CD14-positive monocyte (primary cell): ENCODE data around the gene IDI1. TPM values are rescaled to one million over a fixed set of nuclear protein-coding genes. Genes with fewer than 3 reads are reported as not detected.

Experiments used
- DNase-seq, 3 donors: peaks; one replicate each; pipeline ENCODE4 v3.0.0-alpha.2; 2011 to 2022
- H2AFZ ChIP-seq: 2 replicates; pipeline ENCODE4 v1.6.0; 2012; ENCODE audit warnings: mild to moderate bottlenecking, low read depth, low read length, inconsistent platforms; ENCODE audit not compliant: insufficient read depth, poor library complexity, severe bottlenecking
- H3K27ac ChIP-seq, 2 donors: 1 replicate in 1 of 2; 2 replicates in 1 of 2; pipeline ENCODE4 v1.5.1; 2012 to 2013; ENCODE audit warnings: low read length in 2 of 2, control low read depth in 1 of 2, inconsistent platforms in 1 of 2, low read depth in 1 of 2, mild to moderate bottlenecking in 1 of 2
- H3K27me3 ChIP-seq, 2 donors: one replicate each; pipeline versions ENCODE4 v1.6.0 to v1.6.1; 2011 to 2013; ENCODE audit warnings: low read length in 2 of 2; ENCODE audit not compliant: control insufficient read depth in 2 of 2, insufficient read depth in 2 of 2
- H3K36me3 ChIP-seq, 2 donors: replicated peaks in 1 of 2; 1 replicate in 1 of 2; 2 replicates in 1 of 2; pipeline versions ENCODE4 v1.5.1 to v1.6.1; 2012 to 2013; ENCODE audit warnings: low read length in 2 of 2, control low read depth in 1 of 2, inconsistent platforms in 1 of 2, mild to moderate bottlenecking in 1 of 2; ENCODE audit not compliant: insufficient read depth in 2 of 2, control insufficient read depth in 1 of 2
- H3K4me1 ChIP-seq, 2 donors: 1 replicate in 1 of 2; 2 replicates in 1 of 2; pipeline versions ENCODE4 v1.5.1 to v1.6.1; 2012 to 2013; ENCODE audit warnings: low read length in 2 of 2, control low read depth in 1 of 2, inconsistent platforms in 1 of 2, mild to moderate bottlenecking in 1 of 2, moderate library complexity in 1 of 2; ENCODE audit not compliant: insufficient read depth in 2 of 2, control insufficient read depth in 1 of 2
- H3K4me2 ChIP-seq: replicated peaks from 2 replicates; pipeline ENCODE3; 2012; ENCODE audit warnings: low read length, moderate library complexity, mild to moderate bottlenecking; ENCODE audit not compliant: poor library complexity, severe bottlenecking; ENCODE audit errors: extremely low read depth
- H3K4me3 ChIP-seq, 3 experiments: fragments of 200-600 bp in 1 of 3; sonication (generic) in 1 of 3; replicated peaks in 1 of 3; 1 replicate in 2 of 3; 2 replicates in 1 of 3; pipeline ENCODE4 v1.5.1; 2011 to 2013; ENCODE audit warnings: low read length in 3 of 3, mild to moderate bottlenecking in 3 of 3, control low read depth in 2 of 3, low read depth in 2 of 3, inconsistent platforms in 1 of 3, moderate library complexity in 1 of 3
- H3K79me2 ChIP-seq: 2 replicates; pipeline ENCODE4 v1.6.0; 2012; ENCODE audit warnings: mild to moderate bottlenecking, control low read depth, inconsistent platforms, low read length, moderate library complexity; ENCODE audit not compliant: insufficient read depth
- H3K9ac ChIP-seq: 2 replicates; pipeline ENCODE4 v1.6.0; 2017; ENCODE audit warnings: low read length, mild to moderate bottlenecking; ENCODE audit not compliant: insufficient read depth, poor library complexity, severe bottlenecking
- H3K9me3 ChIP-seq, 2 donors: replicated peaks in 1 of 2; 1 replicate in 1 of 2; 2 replicates in 1 of 2; pipeline versions ENCODE4 v1.5.1 to v1.6.1; 2012 to 2013; ENCODE audit warnings: low read length in 2 of 2, control low read depth in 1 of 2; ENCODE audit not compliant: control insufficient read depth in 1 of 2, insufficient read depth in 1 of 2
- H4K20me1 ChIP-seq: 2 replicates; pipeline ENCODE4 v1.6.0; 2012; ENCODE audit warnings: mild to moderate bottlenecking, low read length, control low read depth, moderate library complexity; ENCODE audit not compliant: insufficient read depth
- H3K27ac Mint-ChIP-seq, 7 donors: one replicate each; pipeline ENCODE4 v1.8.0; 2020; ENCODE audit warnings: mild to moderate bottlenecking in 7 of 7, mixed read lengths in 7 of 7, moderate library complexity in 6 of 7, inconsistent platforms in 2 of 7
- H3K27me3 Mint-ChIP-seq, 3 donors: one replicate each; pipeline ENCODE4 v1.8.0; 2021 to 2022; ENCODE audit warnings: low read depth in 3 of 3, mild to moderate bottlenecking in 3 of 3, mixed read lengths in 3 of 3, moderate library complexity in 3 of 3, inconsistent platforms in 1 of 3
- H3K36me3 Mint-ChIP-seq, 2 donors: one replicate each; pipeline ENCODE4 v1.8.0; 2020; ENCODE audit warnings: mixed read lengths in 2 of 2, inconsistent platforms in 1 of 2, mild to moderate bottlenecking in 1 of 2
- H3K4me1 Mint-ChIP-seq: one replicate; pipeline ENCODE4 v1.8.0; 2020; ENCODE audit warnings: mild to moderate bottlenecking, mixed read lengths
- H3K4me3 Mint-ChIP-seq, 2 donors: one replicate each; pipeline ENCODE4 v1.8.0; 2020; ENCODE audit warnings: mild to moderate bottlenecking in 2 of 2, mixed read lengths in 2 of 2, moderate library complexity in 1 of 2
- H3K9me3 Mint-ChIP-seq, 7 donors: one replicate each; pipeline ENCODE4 v1.8.0; 2020 to 2022; ENCODE audit warnings: mixed read lengths in 7 of 7, mild to moderate bottlenecking in 6 of 7, moderate library complexity in 6 of 7, inconsistent platforms in 2 of 7
- WGBS: methylation state at CpG from one replicate; pipeline ENCODE4 v1.1.5; 2013; ENCODE audit warnings: missing lambda C conversion rate; ENCODE audit not compliant: insufficient coverage; 5-methylcytosine and 5-hydroxymethylcytosine counted together
- intact Hi-C, 2 donors: fragments of 100-400 bp; cut with micrococcal nuclease; formaldehyde crosslinking; loops; one replicate each; pipeline versions ENCODE4 v1.15.0 to v1.15.1; 2023
- polyA plus RNA-seq, 3 donors: library from polyadenylated mRNA; depleted of rRNA in 1 of 3; unstranded in 2 of 3; stranded (reverse) in 1 of 3; fragments of 300-500 nt in 2 of 3; fragments of >200 nt in 1 of 3; fragmentation: Illumina TruSeq in 2 of 3; gene quantifications; 1 replicate in 2 of 3; 2 replicates in 1 of 3; pipeline ENCODE4 v1.2.3, GENCODE V29; 2012 to 2021
- TF ChIP-seq, protein P1 (sequence below): fragments of 200-600 bp; IDR thresholded peaks from one replicate; pipeline ENCODE4 v1.8.0; 2022; ENCODE audit warnings: antibody characterized with exemption, mild to moderate bottlenecking

The IDI1 gene
- polyA plus RNA-seq, 3 donors: 35.0 to 139 (median 46.9) TPM

DNA sequence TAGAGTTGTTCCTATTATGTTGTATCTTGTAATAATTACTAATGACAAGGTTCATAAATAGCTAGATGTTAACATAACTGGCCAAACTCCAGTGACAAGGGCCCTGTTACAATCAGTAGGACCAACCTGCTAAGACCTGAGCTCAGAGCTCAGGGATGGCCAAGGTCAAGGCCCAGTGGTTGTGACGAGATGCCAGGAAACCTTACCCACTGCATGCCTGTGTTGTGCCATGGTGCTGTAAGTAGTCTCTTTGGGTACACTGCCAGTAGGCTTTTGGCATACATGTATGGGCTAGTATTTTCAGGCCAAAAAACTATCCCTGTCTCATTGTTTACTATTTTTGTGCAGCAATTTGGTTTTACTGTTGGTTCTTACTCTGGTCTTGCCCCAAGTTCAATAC is 15.3 kb downstream of the IDI1 start:
- H3K27me3 Mint-ChIP-seq: peaks cover 0 to 2% (median 0%) of the 10 kb centered on the region in 3 donors
- H3K36me3 Mint-ChIP-seq: peaks cover 19 to 22% of the 10 kb centered on the region in 2 donors
- intact Hi-C loops: no loop called here
- TF ChIP-seq, protein P1, sequence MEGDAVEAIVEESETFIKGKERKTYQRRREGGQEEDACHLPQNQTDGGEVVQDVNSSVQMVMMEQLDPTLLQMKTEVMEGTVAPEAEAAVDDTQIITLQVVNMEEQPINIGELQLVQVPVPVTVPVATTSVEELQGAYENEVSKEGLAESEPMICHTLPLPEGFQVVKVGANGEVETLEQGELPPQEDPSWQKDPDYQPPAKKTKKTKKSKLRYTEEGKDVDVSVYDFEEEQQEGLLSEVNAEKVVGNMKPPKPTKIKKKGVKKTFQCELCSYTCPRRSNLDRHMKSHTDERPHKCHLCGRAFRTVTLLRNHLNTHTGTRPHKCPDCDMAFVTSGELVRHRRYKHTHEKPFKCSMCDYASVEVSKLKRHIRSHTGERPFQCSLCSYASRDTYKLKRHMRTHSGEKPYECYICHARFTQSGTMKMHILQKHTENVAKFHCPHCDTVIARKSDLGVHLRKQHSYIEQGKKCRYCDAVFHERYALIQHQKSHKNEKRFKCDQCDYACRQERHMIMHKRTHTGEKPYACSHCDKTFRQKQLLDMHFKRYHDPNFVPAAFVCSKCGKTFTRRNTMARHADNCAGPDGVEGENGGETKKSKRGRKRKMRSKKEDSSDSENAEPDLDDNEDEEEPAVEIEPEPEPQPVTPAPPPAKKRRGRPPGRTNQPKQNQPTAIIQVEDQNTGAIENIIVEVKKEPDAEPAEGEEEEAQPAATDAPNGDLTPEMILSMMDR: no peak
- Histone ChIP-seq H3K9me3 (no peaks in the 10 kb centered on the region), H3K9ac (no peak overlapping the region), H3K27me3 (no peaks in the 10 kb centered on the region), H3K36me3 (peaks cover 4 to 24% of the 10 kb centered on the region in 2 donors), H3K79me2 (no peaks in the 10 kb centered on the region), H2AFZ (no peak overlapping the region), H3K4me1 (no peaks in the 10 kb centered on the region), H4K20me1 (no peaks in the 10 kb centered on the region), H3K27ac (no peak overlapping the region), H3K4me3 (no peak overlapping the region), H3K4me2 (no peak overlapping the region)
- H3K27ac Mint-ChIP-seq: no peak overlapping the region
- no peaks in the 10 kb centered on the region for H3K9me3 Mint-ChIP-seq
- no peak for DNase-seq
- no peaks in the 10 kb centered on the region for H3K4me1 Mint-ChIP-seq
- WGBS: no CpG with 5 or more reads among the region's 1 CpG
- no peak overlapping the region for H3K4me3 Mint-ChIP-seq

DNA sequence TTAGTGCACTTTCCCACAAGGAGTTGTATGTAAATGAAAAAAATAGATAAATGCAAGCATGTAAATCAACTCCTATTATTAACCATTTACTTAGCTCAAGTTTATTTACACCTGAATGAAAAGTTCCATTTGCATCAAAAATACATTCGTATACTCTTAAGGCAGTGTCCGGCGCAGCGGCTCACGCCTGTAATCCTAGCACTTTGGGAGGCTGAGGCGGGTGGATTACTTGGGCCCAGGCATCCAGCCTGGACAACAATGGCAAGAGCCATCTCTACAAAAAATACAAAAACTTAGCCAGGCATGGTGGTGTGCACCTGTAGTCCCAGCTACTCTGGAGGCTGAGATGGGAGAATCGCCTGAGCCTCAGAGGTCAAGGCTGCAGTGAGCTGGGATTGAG is 19.1 kb downstream of the IDI1 start:
- no peaks in the 10 kb centered on the region for H3K36me3 ChIP-seq
- no peak overlapping the region for H3K4me3 Mint-ChIP-seq
- H4K20me1 ChIP-seq: no peaks in the 10 kb centered on the region
- intact Hi-C loops: no loop called here
- H3K4me1 ChIP-seq: no peaks in the 10 kb centered on the region
- H2AFZ ChIP-seq: no peak overlapping the region
- H3K4me1 Mint-ChIP-seq: no peaks in the 10 kb centered on the region
- no peaks in the 10 kb centered on the region for H3K27me3 ChIP-seq
- no peak overlapping the region for H3K27ac ChIP-seq
- no peak overlapping the region for H3K27ac Mint-ChIP-seq
- TF ChIP-seq, protein P1: no peak
- no peak for DNase-seq
- no peaks in the 10 kb centered on the region for H3K79me2 ChIP-seq
- no peaks in the 10 kb centered on the region for H3K36me3 Mint-ChIP-seq
- no peak overlapping the region for H3K9ac ChIP-seq
- H3K9me3 ChIP-seq: no peaks in the 10 kb centered on the region
- no peak overlapping the region for H3K4me3 ChIP-seq
- no peak overlapping the region for H3K4me2 ChIP-seq
- 93% methylated on average over 3 of the region's 7 CpGs for WGBS
- no peaks in the 10 kb centered on the region for H3K27me3 Mint-ChIP-seq
- no peaks in the 10 kb centered on the region for H3K9me3 Mint-ChIP-seq
